ENCODE measurements around the gene STX8. TPM values are rescaled to one million over a fixed set of nuclear protein-coding genes. Genes with fewer than 3 reads are reported as not detected.

STX8 gene
- total RNA-seq, 2 donors from 2014 or later: 41.6 to 57.2 TPM

- TF ChIP-seq CTCF (IDR thresholded peaks at IDR 0.05): no peak
- no peaks in the 10 kb centered on the region for H3K27me3 ChIP-seq
- H3K9ac ChIP-seq (ENCODE audit: low read depth in 2 of 2, low read length in 2 of 2): no peak overlapping the region
- H3K4me1 ChIP-seq: no peaks in the 10 kb centered on the region
- no peak for DNase-seq
- H3K27ac ChIP-seq: no peak overlapping the region
- intact Hi-C loops (cut with DNase I): no loop called here
- H3K36me3 ChIP-seq: no peaks in the 10 kb centered on the region
- no peak overlapping the region for H3K4me3 ChIP-seq
- H3K9me3 ChIP-seq: no peaks in the 10 kb centered on the region
Measured at GRCh38 chr17:9334536-9335446, 240.8 kb downstream of the STX8 start.

- Histone ChIP-seq H3K36me3 (no peaks in the 10 kb centered on the region), H3K27ac (no peak overlapping the region), H3K9me3 (no peaks in the 10 kb centered on the region), H3K9ac (ENCODE audit: low read depth in 2 of 2, low read length in 2 of 2) (no peak overlapping the region), H3K4me3 (no peak overlapping the region), H3K27me3 (no peaks in the 10 kb centered on the region), H3K4me1 (no peaks in the 10 kb centered on the region)
- no peak for DNase-seq
- TF ChIP-seq CTCF (IDR thresholded peaks at IDR 0.05): no peak
- intact Hi-C loops (cut with DNase I): no loop called here
Measured at GRCh38 chr17:9332132-9332494, 243.5 kb downstream of the STX8 start.

GRCh38 chr17:9331279-9332131, 244.1 kb downstream of the STX8 start:
- intact Hi-C loops (cut with DNase I): no loop called here
- Histone ChIP-seq H3K27me3 (no peaks in the 10 kb centered on the region), H3K36me3 (no peaks in the 10 kb centered on the region), H3K27ac (no peak overlapping the region), H3K9ac (ENCODE audit: low read depth in 2 of 2, low read length in 2 of 2) (no peak overlapping the region), H3K4me1 (no peaks in the 10 kb centered on the region), H3K9me3 (no peaks in the 10 kb centered on the region), H3K4me3 (no peak overlapping the region)
- DNase-seq: no peak
- TF ChIP-seq CTCF (IDR thresholded peaks at IDR 0.05): no peak

GRCh38 chr17:9330611-9331271, 244.9 kb downstream of the STX8 start:
- no peak for DNase-seq
- intact Hi-C loops (cut with DNase I): no loop called here

More at GRCh38 chr17:9330611-9331271, 244.9 kb downstream of the STX8 start:
- H3K36me3 ChIP-seq: no peaks in the 10 kb centered on the region
- no peaks in the 10 kb centered on the region for H3K4me1 ChIP-seq
- H3K27me3 ChIP-seq: no peaks in the 10 kb centered on the region
- no peak overlapping the region for H3K4me3 ChIP-seq
- H3K27ac ChIP-seq: no peak overlapping the region
- no peak overlapping the region for H3K9ac ChIP-seq (ENCODE audit: low read depth in 2 of 2, low read length in 2 of 2)
- H3K9me3 ChIP-seq: no peaks in the 10 kb centered on the region
- no peak for TF ChIP-seq CTCF (IDR thresholded peaks at IDR 0.05)
